Body of pancreas (tissue), 4 donors: ENCODE results near the gene AKAP13.

Experiments
- POLR2A ChIP-seq, 3 donors: fragments of 450-650 bp; IDR thresholded peaks; one replicate each; pipeline ENCODE4 v1.6.1; 2016; ENCODE audit warnings: antibody characterized with exemption in 3 of 3, mild to moderate bottlenecking in 2 of 3
- TF ChIP-seq, protein P1 (sequence below), 7 experiments: fragments of 450-650 bp in 4 of 7; fragments of 200-600 bp in 3 of 7; sonication (generic) in 3 of 7; IDR thresholded peaks; one replicate each; pipeline ENCODE4 v1.5.1; 2016 to 2019; ENCODE audit warnings: antibody characterized with exemption in 7 of 7

DNA sequence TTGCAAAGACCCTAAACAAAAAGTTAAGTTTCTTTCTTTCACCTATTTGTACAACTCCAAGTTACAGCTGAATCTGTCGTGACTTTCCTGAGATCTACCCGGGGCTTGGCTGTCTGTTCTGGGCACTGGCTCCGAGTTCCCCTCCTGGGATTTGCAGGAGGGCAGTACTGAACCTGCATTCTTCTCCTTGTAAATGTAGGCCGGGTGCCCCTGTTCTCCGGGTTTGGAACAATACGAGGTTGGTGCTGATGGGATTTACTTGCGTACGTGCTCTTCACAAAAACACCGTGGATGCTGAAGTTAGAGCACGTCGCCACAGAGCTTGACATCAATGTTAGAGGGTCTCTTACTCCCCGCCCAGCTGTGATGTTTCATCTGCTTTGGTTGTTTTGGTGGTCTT lies 366.2 kb downstream of the AKAP13 start:
- TF ChIP-seq, protein P1, sequence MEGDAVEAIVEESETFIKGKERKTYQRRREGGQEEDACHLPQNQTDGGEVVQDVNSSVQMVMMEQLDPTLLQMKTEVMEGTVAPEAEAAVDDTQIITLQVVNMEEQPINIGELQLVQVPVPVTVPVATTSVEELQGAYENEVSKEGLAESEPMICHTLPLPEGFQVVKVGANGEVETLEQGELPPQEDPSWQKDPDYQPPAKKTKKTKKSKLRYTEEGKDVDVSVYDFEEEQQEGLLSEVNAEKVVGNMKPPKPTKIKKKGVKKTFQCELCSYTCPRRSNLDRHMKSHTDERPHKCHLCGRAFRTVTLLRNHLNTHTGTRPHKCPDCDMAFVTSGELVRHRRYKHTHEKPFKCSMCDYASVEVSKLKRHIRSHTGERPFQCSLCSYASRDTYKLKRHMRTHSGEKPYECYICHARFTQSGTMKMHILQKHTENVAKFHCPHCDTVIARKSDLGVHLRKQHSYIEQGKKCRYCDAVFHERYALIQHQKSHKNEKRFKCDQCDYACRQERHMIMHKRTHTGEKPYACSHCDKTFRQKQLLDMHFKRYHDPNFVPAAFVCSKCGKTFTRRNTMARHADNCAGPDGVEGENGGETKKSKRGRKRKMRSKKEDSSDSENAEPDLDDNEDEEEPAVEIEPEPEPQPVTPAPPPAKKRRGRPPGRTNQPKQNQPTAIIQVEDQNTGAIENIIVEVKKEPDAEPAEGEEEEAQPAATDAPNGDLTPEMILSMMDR (IDR thresholded peaks at IDR 0.05), result no peak
- no peak for TF ChIP-seq POLR2A (IDR thresholded peaks at IDR 0.05)
